GM12878 (cell line): ENCODE data around the gene PPP1R14B.

ENCODE experiments used
- CBX3 ChIP-seq: fragments of 200-600 bp; sonication (generic); IDR thresholded peaks from 2 replicates; pipeline ENCODE4 v1.6.1; 2016; ENCODE audit warnings: low read depth, borderline replicate concordance
- EZH2 ChIP-seq: IDR thresholded peaks from 2 replicates; pipeline ENCODE4 v1.6.1; 2012; ENCODE audit warnings: low read depth, mild to moderate bottlenecking, control low read depth, inconsistent platforms, low read length, borderline replicate concordance; ENCODE audit not compliant: control insufficient read depth
- MYC ChIP-seq: IDR thresholded peaks from 2 replicates; pipeline ENCODE4 v1.6.1; 2011; ENCODE audit warnings: mild to moderate bottlenecking, low read length, moderate library complexity, inconsistent platforms; ENCODE audit not compliant: insufficient read depth, insufficient replicate concordance, insufficient read length, severe bottlenecking
- NBN ChIP-seq: fragments of 450-650 bp; IDR thresholded peaks from 2 replicates; pipeline ENCODE4 v1.6.1; 2016
- NFYB ChIP-seq: IDR thresholded peaks from 2 replicates; pipeline ENCODE4 v1.6.1; 2011; ENCODE audit warnings: low read depth, mild to moderate bottlenecking, low read length, improper control_type of control experiment, moderate library complexity; ENCODE audit not compliant: insufficient read depth
- POLR2A ChIP-seq: IDR thresholded peaks from 2 replicates; pipeline ENCODE4 v1.6.1; 2011; ENCODE audit warnings: low read depth, mild to moderate bottlenecking, low read length
- POLR2AphosphoS5 ChIP-seq: IDR thresholded peaks from 2 replicates; pipeline ENCODE4 v1.6.1; 2011; ENCODE audit warnings: mild to moderate bottlenecking, low read length, inconsistent platforms
- RB1 ChIP-seq: fragments of 450-650 bp; formaldehyde crosslinking; IDR thresholded peaks from 2 replicates; pipeline ENCODE4 v1.6.1; 2017; ENCODE audit warnings: mild to moderate bottlenecking, borderline replicate concordance
- ZBTB4 ChIP-seq: fragments of 450-650 bp; formaldehyde crosslinking; IDR thresholded peaks from 2 replicates; pipeline ENCODE4 v1.4.0; 2022; ENCODE audit warnings: mild to moderate bottlenecking, moderate library complexity
- TF ChIP-seq, protein P1 (sequence below): fragments of 450-650 bp; IDR thresholded peaks from 2 replicates; pipeline ENCODE4 v1.6.1; 2016; ENCODE audit warnings: mild to moderate bottlenecking
- TF ChIP-seq, protein P2 (sequence below), 3 experiments: IDR thresholded peaks in 2 of 3; conservative IDR thresholded peaks in 1 of 3; 2 replicates each; pipeline ENCODE4 v1.5.1; 2011; ENCODE audit warnings: low read depth in 3 of 3, low read length in 3 of 3, mild to moderate bottlenecking in 3 of 3, control low read depth in 2 of 3, moderate library complexity in 2 of 3, inconsistent platforms in 1 of 3, mixed read lengths in 1 of 3; ENCODE audit not compliant: control insufficient read depth in 2 of 3, insufficient read depth in 1 of 3; ENCODE audit errors: extremely low read depth in 1 of 3

DNA sequence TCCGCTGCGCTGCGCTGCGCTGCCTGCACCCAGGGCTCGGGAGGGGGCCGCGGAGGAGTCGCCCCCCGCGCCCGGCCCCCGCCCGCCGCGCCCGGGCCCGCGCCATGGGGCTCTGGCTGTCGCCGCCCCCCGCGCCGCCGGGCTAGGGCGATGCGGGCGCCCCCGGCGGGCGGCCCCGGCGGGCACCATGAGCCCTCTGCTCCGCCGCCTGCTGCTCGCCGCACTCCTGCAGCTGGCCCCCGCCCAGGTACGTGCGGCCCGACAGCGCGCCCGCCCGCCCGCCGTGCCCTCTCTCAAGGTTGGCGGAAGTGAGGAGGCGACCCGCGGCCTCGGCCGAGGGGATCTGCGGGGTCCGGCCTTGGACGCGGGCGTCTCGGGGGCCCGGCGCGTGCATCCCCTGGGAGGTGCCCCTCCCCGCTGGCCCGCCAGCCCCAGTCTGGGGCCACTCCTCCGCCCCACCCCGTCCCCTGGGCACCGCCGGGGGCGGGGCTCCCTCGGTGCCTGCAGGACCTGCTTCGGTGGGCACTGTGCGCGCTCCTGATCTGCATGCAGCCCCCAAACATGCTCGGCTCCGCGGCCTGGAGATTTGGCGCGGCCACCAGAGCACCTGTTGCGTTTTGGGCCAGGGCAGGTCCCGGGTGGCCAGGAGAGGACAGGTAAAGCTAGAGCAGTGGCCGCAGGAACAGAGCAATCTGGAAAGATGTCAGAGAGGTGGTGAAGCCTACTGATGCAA is 11.9 kb downstream of the PPP1R14B start:
- TF ChIP-seq, protein P1, sequence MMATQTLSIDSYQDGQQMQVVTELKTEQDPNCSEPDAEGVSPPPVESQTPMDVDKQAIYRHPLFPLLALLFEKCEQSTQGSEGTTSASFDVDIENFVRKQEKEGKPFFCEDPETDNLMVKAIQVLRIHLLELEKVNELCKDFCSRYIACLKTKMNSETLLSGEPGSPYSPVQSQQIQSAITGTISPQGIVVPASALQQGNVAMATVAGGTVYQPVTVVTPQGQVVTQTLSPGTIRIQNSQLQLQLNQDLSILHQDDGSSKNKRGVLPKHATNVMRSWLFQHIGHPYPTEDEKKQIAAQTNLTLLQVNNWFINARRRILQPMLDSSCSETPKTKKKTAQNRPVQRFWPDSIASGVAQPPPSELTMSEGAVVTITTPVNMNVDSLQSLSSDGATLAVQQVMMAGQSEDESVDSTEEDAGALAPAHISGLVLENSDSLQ: no peak
- TF ChIP-seq MYC (no peak), POLR2A (no peak), CBX3 (no peak), NFYB (no peak), NBN (no peak), POLR2AphosphoS5 (no peak), EZH2 (no peak), ZBTB4 (CRISPR knock-in tag) (no peak), RB1 (0 out of 2 replicates have a peak, but pooled peaks have one; percentile 54)
- TF ChIP-seq, protein P2, sequence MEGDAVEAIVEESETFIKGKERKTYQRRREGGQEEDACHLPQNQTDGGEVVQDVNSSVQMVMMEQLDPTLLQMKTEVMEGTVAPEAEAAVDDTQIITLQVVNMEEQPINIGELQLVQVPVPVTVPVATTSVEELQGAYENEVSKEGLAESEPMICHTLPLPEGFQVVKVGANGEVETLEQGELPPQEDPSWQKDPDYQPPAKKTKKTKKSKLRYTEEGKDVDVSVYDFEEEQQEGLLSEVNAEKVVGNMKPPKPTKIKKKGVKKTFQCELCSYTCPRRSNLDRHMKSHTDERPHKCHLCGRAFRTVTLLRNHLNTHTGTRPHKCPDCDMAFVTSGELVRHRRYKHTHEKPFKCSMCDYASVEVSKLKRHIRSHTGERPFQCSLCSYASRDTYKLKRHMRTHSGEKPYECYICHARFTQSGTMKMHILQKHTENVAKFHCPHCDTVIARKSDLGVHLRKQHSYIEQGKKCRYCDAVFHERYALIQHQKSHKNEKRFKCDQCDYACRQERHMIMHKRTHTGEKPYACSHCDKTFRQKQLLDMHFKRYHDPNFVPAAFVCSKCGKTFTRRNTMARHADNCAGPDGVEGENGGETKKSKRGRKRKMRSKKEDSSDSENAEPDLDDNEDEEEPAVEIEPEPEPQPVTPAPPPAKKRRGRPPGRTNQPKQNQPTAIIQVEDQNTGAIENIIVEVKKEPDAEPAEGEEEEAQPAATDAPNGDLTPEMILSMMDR (IDR thresholded peaks at IDR 0.05 in 2 of 3, conservative IDR thresholded peaks at IDR 0.05 in 1 of 3; ENCODE audit: control insufficient read depth in 2 of 3, extremely low read depth in 1 of 3, insufficient read depth in 1 of 3, low read depth in 3 of 3, low read length in 3 of 3): no peak
